DLD1 (cell line): Measurements from ENCODE around the gene GDF3.
"Not testable (repeated sequence)": the region's sequence is repeated elsewhere in the genome, so short reads cannot be mapped to it uniquely, and the experiment has no call there.

Experiments used
- in situ Hi-C: cut with HindIII; loops from 2 replicates; pipeline ENCODE4 v1.10.0; 2017; ENCODE audit warnings: low sequenced_read_pairs

The GDF3 gene

GRCh38 chr12:7695566-7696197 is at the start of gene GDF3:
GDF3 (minus strand) TSS chr12:7695775; CDS start chr12:7695728, 47 bp downstream.
- in situ Hi-C loops, result no loop called here

GRCh38 chr12:7732993-7733392 is 37.4 kb upstream of the GDF3 start:
- in situ Hi-C loops, result no loop called here

- in situ Hi-C loops, result no loop called here
Observed at GRCh38 chr12:7731486-7731885, 35.9 kb upstream of the GDF3 start.

- in situ Hi-C loops, result not testable (repeated sequence)
Observed at GRCh38 chr12:7730984-7731383, 35.4 kb upstream of the GDF3 start.

- in situ Hi-C loops, result no loop called here
Observed at GRCh38 chr12:7729746-7730145, 34.2 kb upstream of the GDF3 start.

GRCh38 chr12:7723926-7724325 is 28.4 kb upstream of the GDF3 start:
- in situ Hi-C loops, result no loop called here

GRCh38 chr12:7719946-7720730 is 24.6 kb upstream of the GDF3 start:
- in situ Hi-C loops, result no loop called here

GRCh38 chr12:7716381-7716780 is 20.8 kb upstream of the GDF3 start:
- in situ Hi-C loops, result no loop called here

GRCh38 chr12:7712841-7713442 is 17.4 kb upstream of the GDF3 start:
- in situ Hi-C loops, result no loop called here

- in situ Hi-C loops, result no loop called here
Observed at GRCh38 chr12:7711133-7711532, 15.6 kb upstream of the GDF3 start, which contains the start of gene DPPA3. DPPA3 (plus strand) TSS chr12:7711433; CDS start chr12:7711571, 138 bp downstream.

- in situ Hi-C loops, result no loop called here
Observed at GRCh38 chr12:7709969-7710675, 14.5 kb upstream of the GDF3 start.

- in situ Hi-C loops, result no loop called here
Observed at GRCh38 chr12:7705846-7706245, 10.3 kb upstream of the GDF3 start.

GRCh38 chr12:7695237-7695560 is 376 bp downstream of the GDF3 start:
- in situ Hi-C loops, result no loop called here

GRCh38 chr12:7694556-7695236 is 879 bp downstream of the GDF3 start:
- in situ Hi-C loops, result no loop called here

- in situ Hi-C loops, result no loop called here
Observed at GRCh38 chr12:7693793-7694192, 1.8 kb downstream of the GDF3 start.

- in situ Hi-C loops, result no loop called here
Observed at GRCh38 chr12:7681535-7681934, 14.0 kb downstream of the GDF3 start.

GRCh38 chr12:7679251-7680045 is 16.1 kb downstream of the GDF3 start:
- in situ Hi-C loops, result no loop called here

GRCh38 chr12:7678744-7679143 is 16.8 kb downstream of the GDF3 start:
- in situ Hi-C loops, result no loop called here

- in situ Hi-C loops, result not testable (repeated sequence)
Observed at GRCh38 chr12:7677432-7677888, 18.1 kb downstream of the GDF3 start.

GRCh38 chr12:7675455-7675854 is 20.1 kb downstream of the GDF3 start:
- in situ Hi-C loops, result not testable (repeated sequence)
